HepG2 (cell line): ENCODE measurements around the gene NYNRIN. TPM values are rescaled to one million over a fixed set of nuclear protein-coding genes. Genes with fewer than 3 reads are reported as not detected.

ENCODE experiments used
- ATAC-seq: fragments of 200-7000 bp; cut with Tn5 transposase; 3 replicates; pipeline ENCODE4 v1.9.1; 2020; ENCODE audit warnings: mild to moderate bottlenecking, moderate library complexity
- BruUV-seq: library from RNA; stranded (reverse); fragments of 400-500 nt; replicated peaks from 2 replicates; lab custom pipeline; 2021; lab: Mats Ljungman, UMichigan
- CTCF ChIA-PET: fragments of 300-600 bp; formaldehyde crosslinking; extraction: SDS; loops from one replicate; lab custom pipeline; 2021; ENCODE audit warnings: low total read pairs, inconsistent platforms, low intra/inter-chr PET ratio; lab: Yijun Ruan, JAX
- POLR2A ChIA-PET: fragments of 350-600 bp; sonication (Branson Sonifier 250); formaldehyde crosslinking; loops from one replicate; lab custom pipeline; 2020; ENCODE audit warnings: antibody characterized with exemption, inconsistent platforms; lab: Yijun Ruan, JAX
- DNase-seq: peaks from one replicate; pipeline ENCODE4 v3.0.0-alpha.2; 2015; ENCODE audit warnings: low spot score
- FAIRE-seq: peaks from 3 replicates; lab custom pipeline; 2011; peaks lifted over from hg19 to GRCh38; lab: Jason Lieb, UNC
- H2AFZ ChIP-seq: one replicate; pipeline ENCODE4 v1.6.1; 2011; ENCODE audit warnings: low read length, inconsistent platforms
- H3K27ac ChIP-seq: fragments of 300-600 bp; 3 replicates; pipeline ENCODE4 v1.8.0; 2011; ENCODE audit warnings: mixed run types, mild to moderate bottlenecking, mixed read lengths, low read length, inconsistent platforms; ENCODE audit not compliant: insufficient read depth; ENCODE audit errors: extremely low read length
- H3K27me3 ChIP-seq, 2 experiments: fragments of 200-600 bp in 1 of 2; 2 replicates in 1 of 2; 3 replicates in 1 of 2; pipeline versions ENCODE4 v1.6.0 to v1.8.0; 2011; ENCODE audit warnings: low read length in 2 of 2, mild to moderate bottlenecking in 2 of 2, moderate library complexity in 2 of 2, inconsistent platforms in 1 of 2; ENCODE audit not compliant: insufficient read depth in 2 of 2, control insufficient read depth in 1 of 2
- H3K36me3 ChIP-seq, 2 experiments: fragments of 200-600 bp in 1 of 2; replicated peaks in 1 of 2; 2 replicates in 1 of 2; 3 replicates in 1 of 2; pipeline versions ENCODE4 v1.5.1 to v1.8.0; 2011; ENCODE audit warnings: low read length in 2 of 2, inconsistent platforms in 1 of 2; ENCODE audit not compliant: insufficient read depth in 2 of 2, control insufficient read depth in 1 of 2
- H3K4me1 ChIP-seq: 2 replicates; pipeline ENCODE4 v1.5.1; 2012; ENCODE audit warnings: low read length, inconsistent platforms; ENCODE audit not compliant: insufficient read depth
- H3K4me2 ChIP-seq: 2 replicates; pipeline ENCODE4 v1.6.0; 2011; ENCODE audit warnings: low read depth, low read length, inconsistent platforms
- H3K4me3 ChIP-seq, 3 experiments: fragments of 200-600 bp in 1 of 3; sonication (generic), shearing (Covaris generic) in 1 of 3; replicated peaks in 1 of 3; 2 replicates each; pipeline ENCODE4 v1.5.1; 2011 to 2016; ENCODE audit warnings: low read length in 3 of 3, inconsistent platforms in 2 of 3, low read depth in 2 of 3, mild to moderate bottlenecking in 2 of 3, control low read depth in 1 of 3, mixed read lengths in 1 of 3; ENCODE audit not compliant: insufficient read depth in 1 of 3
- H3K79me2 ChIP-seq: one replicate; pipeline ENCODE4 v1.6.1; 2011; ENCODE audit warnings: low read length, inconsistent platforms; ENCODE audit not compliant: insufficient read depth
- H3K9ac ChIP-seq: 2 replicates; pipeline ENCODE4 v1.6.0; 2011; ENCODE audit warnings: mild to moderate bottlenecking, low read depth, low read length, inconsistent platforms; ENCODE audit not compliant: insufficient read depth
- H3K9me3 ChIP-seq: 2 replicates; pipeline ENCODE4 v1.5.1; 2012; ENCODE audit warnings: mild to moderate bottlenecking, low read length
- H4K20me1 ChIP-seq: 2 replicates; pipeline ENCODE4 v1.6.0; 2011; ENCODE audit warnings: inconsistent platforms, mild to moderate bottlenecking, low read length, moderate library complexity; ENCODE audit not compliant: insufficient read depth
- BCL6 ChIP-seq: IDR thresholded peaks from 2 replicates; pipeline ENCODE4 v1.6.1; 2016; ENCODE audit warnings: missing genetic modification reagents, missing compliant biosample characterization
- ELF3 ChIP-seq: IDR thresholded peaks from 2 replicates; pipeline ENCODE4 v1.6.1; 2016; ENCODE audit warnings: missing genetic modification reagents, missing compliant biosample characterization
- GPN1 ChIP-seq: sonication (generic); formaldehyde crosslinking; IDR thresholded peaks from 2 replicates; pipeline ENCODE4 v1.5.1; 2020; ENCODE audit warnings: missing genetic modification reagents, borderline replicate concordance
- KLF12 ChIP-seq: sonication (generic); formaldehyde crosslinking; IDR thresholded peaks from 2 replicates; pipeline ENCODE4 v1.4.0; 2020; ENCODE audit warnings: missing genetic modification reagents, borderline replicate concordance
- MIER3 ChIP-seq: IDR thresholded peaks from 2 replicates; pipeline ENCODE4 v1.6.1; 2016; ENCODE audit warnings: missing compliant biosample characterization, borderline replicate concordance
- MXI1 ChIP-seq: IDR thresholded peaks from 3 replicates; pipeline ENCODE4 v1.6.1; 2012; ENCODE audit warnings: low read depth, low read length, inconsistent platforms, borderline replicate concordance
- NFKB2 ChIP-seq: sonication (generic); formaldehyde crosslinking; IDR thresholded peaks from 2 replicates; pipeline ENCODE4 v1.4.0; 2020; ENCODE audit warnings: missing genetic modification reagents, borderline replicate concordance
- NFRKB ChIP-seq: fragments of 450-650 bp; IDR thresholded peaks from 2 replicates; pipeline ENCODE4 v1.6.1; 2017
- NONO ChIP-seq, 2 experiments: fragments of 450-650 bp in 1 of 2; sonication (generic) in 1 of 2; formaldehyde crosslinking in 1 of 2; IDR thresholded peaks in 1 of 2; conservative IDR thresholded peaks in 1 of 2; 2 replicates each; pipeline versions ENCODE4 v1.6.1 to v1.8.0; 2017 to 2022; ENCODE audit warnings: mild to moderate bottlenecking in 1 of 2, missing genetic modification reagents in 1 of 2, moderate library complexity in 1 of 2
- POLR2G ChIP-seq: fragments of 200-400 bp; formaldehyde crosslinking; IDR thresholded peaks from 2 replicates; pipeline ENCODE4 v1.6.1; 2018; ENCODE audit warnings: mild to moderate bottlenecking, low read depth, low read length, moderate library complexity
- TEAD3 ChIP-seq: optimal IDR thresholded peaks from 2 replicates; pipeline ENCODE3; 2016; ENCODE audit warnings: borderline replicate concordance
- ZFP36L1 ChIP-seq: sonication (generic); formaldehyde crosslinking; IDR thresholded peaks from 2 replicates; pipeline ENCODE4 v1.8.0; 2022; ENCODE audit warnings: mild to moderate bottlenecking, missing genetic modification reagents, moderate library complexity
- ZKSCAN5 ChIP-seq: sonication (generic); formaldehyde crosslinking; IDR thresholded peaks from 2 replicates; pipeline ENCODE4 v1.5.1; 2020; ENCODE audit warnings: mild to moderate bottlenecking, missing genetic modification reagents
- ZNF10 ChIP-seq: sonication (generic); formaldehyde crosslinking; IDR thresholded peaks from 2 replicates; pipeline ENCODE4 v1.4.0; 2020; ENCODE audit warnings: mild to moderate bottlenecking, low read depth, missing genetic modification reagents, borderline replicate concordance
- ZNF101 ChIP-seq: sonication (generic); formaldehyde crosslinking; IDR thresholded peaks from 2 replicates; pipeline ENCODE4 v1.4.0; 2020; ENCODE audit warnings: mild to moderate bottlenecking, low read depth, missing genetic modification reagents, borderline replicate concordance
- ZNF136 ChIP-seq: sonication (generic); formaldehyde crosslinking; IDR thresholded peaks from 2 replicates; pipeline ENCODE4 v1.8.1; 2022; ENCODE audit warnings: low read depth, mild to moderate bottlenecking, moderate library complexity, missing genetic modification reagents
- ZNF782 ChIP-seq: sonication (generic); formaldehyde crosslinking; IDR thresholded peaks from 2 replicates; pipeline ENCODE4 v1.4.0; 2020; ENCODE audit warnings: missing genetic modification reagents, mild to moderate bottlenecking, borderline replicate concordance
- WGBS: methylation state at CpG from one replicate; pipeline ENCODE4 v1.1.6; 2017; ENCODE audit warnings: low lambda C conversion rate; 5-methylcytosine and 5-hydroxymethylcytosine counted together
- in situ Hi-C: cut with HindIII; loops from 2 replicates; pipeline ENCODE4 v1.10.0; 2017; ENCODE audit warnings: low pct_unique_long_range_greater_than_20kb; ENCODE audit not compliant: extremely low pct_ligation_motif_present
- intact Hi-C: fragments of 100-400 bp; cut with micrococcal nuclease; formaldehyde crosslinking; loops from one replicate; pipeline ENCODE4 v1.10.0; 2022; ENCODE audit not compliant: unreplicated experiment
- polyA plus RNA-seq, 8 experiments: library from polyadenylated mRNA; depleted of rRNA in 3 of 8; stranded (reverse) in 7 of 8; unstranded in 1 of 8; fragments of >200 nt; fragmentation: Illumina TruSeq in 4 of 8; extraction: Trizol in 4 of 8; gene quantifications; 2 replicates each; pipeline versions ENCODE4 v1.2.1 to v1.2.3, GENCODE V29; 2011 to 2016; ENCODE audit warnings: low read depth in 4 of 8, missing spikeins in 1 of 8, mixed read lengths in 1 of 8; ENCODE audit not compliant: insufficient read depth in 1 of 8
- total RNA-seq, 5 experiments: library from RNA; depleted of rRNA; stranded (reverse); fragments of >200 nt; fragmentation: Illumina TruSeq; extraction: Trizol; gene quantifications; 2 replicates each; pipeline ENCODE4 v1.2.3, GENCODE V29; 2016; ENCODE audit warnings: low read depth in 1 of 5
- TF ChIP-seq, protein P1 (sequence below): sonication (generic); formaldehyde crosslinking; IDR thresholded peaks from 2 replicates; pipeline ENCODE4 v1.5.1; 2020; ENCODE audit warnings: missing genetic modification reagents, mild to moderate bottlenecking, borderline replicate concordance
- TF ChIP-seq, protein P2 (sequence below): sonication (generic); formaldehyde crosslinking; IDR thresholded peaks from 2 replicates; pipeline ENCODE4 v1.8.0; 2022; ENCODE audit warnings: mild to moderate bottlenecking, missing genetic modification reagents, moderate library complexity

NYNRIN gene
- total and polyA plus RNA-seq, 2 of the 13 experiments (the other 11 are each of a cell fraction or from before 2014, with no cell fraction given): 0.63 to 1.1 TPM

DNA sequence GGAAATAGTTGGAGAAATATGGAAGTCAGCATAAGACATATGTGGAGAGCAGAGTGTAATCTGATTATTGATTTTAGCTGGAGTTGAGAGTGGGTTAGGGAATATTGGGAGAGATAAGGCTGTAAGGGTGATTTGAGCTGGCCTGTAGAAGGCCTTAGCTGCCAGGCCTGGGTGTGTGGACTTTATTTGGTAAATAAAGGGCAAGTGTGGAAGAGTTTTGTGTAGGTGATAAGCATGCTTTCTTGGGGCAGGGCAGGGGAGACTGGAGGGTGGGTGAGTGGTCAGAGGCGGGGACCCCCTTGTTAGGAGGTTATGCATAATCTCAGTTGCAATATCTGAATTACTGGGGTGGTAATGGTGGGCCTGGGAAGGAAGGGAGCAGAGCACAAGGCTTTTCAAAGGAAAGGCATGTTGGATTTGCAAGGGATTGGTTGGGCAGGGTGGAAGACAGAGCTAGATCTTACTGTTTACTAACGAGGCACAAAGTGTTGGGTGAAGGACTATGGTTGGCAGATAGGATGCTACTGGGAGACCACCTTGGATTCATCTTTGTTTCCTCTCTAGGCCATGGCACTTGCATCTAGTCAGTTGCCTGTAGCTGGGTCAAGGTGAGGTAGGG lies 36.5 kb downstream of the NYNRIN start:
- Histone ChIP-seq H3K4me2 (no peak overlapping the region), H2AFZ (no peak overlapping the region), H3K27me3 (no peaks in the 10 kb centered on the region; a peak in 1 of 5 replicates), H3K79me2 (peaks cover 5% of the 10 kb centered on the region), H3K9me3 (no peaks in the 10 kb centered on the region), H3K36me3 (peaks cover 51 to 65% of the 10 kb centered on the region in 2 experiments), H3K9ac (no peak overlapping the region), H3K4me1 (peaks cover 23% of the 10 kb centered on the region), H3K4me3 (no peak overlapping the region), H3K27ac (no peak overlapping the region), H4K20me1 (peaks cover 16% of the 10 kb centered on the region)
- ChIA-PET POLR2A (interaction anchor here (1.8 to 4.1 kb wide), 6 partner anchors 8 to 164 kb away, joined by 6 to 39 read pairs (median 16); partner anchors contain the start of genes CIDEB and RABGGTA), CTCF (interaction anchor here (2.0 to 11.8 kb wide), 3 partner anchors 71 to 103 kb away, joined by 5 to 295 read pairs (median 235); partner anchors contain the start of genes ADCY4 and NFATC4)
- no TSS peak for BruUV-seq
- intact Hi-C loops: loop anchor here (10.0 kb wide), 1 partner anchor 850 kb away; no protein-coding TSS in a partner anchor
- ATAC-seq (no peak), DNase-seq (no peak), FAIRE-seq (no peak)
- in situ Hi-C loops: loop anchor here (10.0 kb wide), 1 partner anchor 190 kb away; the partner anchor contains the start of gene TINF2
- WGBS: 94% methylated on average over 2 of the region's 2 CpGs
- TF ChIP-seq KLF12 (CRISPR knock-in tag): no peak
- TF ChIP-seq, protein P1, sequence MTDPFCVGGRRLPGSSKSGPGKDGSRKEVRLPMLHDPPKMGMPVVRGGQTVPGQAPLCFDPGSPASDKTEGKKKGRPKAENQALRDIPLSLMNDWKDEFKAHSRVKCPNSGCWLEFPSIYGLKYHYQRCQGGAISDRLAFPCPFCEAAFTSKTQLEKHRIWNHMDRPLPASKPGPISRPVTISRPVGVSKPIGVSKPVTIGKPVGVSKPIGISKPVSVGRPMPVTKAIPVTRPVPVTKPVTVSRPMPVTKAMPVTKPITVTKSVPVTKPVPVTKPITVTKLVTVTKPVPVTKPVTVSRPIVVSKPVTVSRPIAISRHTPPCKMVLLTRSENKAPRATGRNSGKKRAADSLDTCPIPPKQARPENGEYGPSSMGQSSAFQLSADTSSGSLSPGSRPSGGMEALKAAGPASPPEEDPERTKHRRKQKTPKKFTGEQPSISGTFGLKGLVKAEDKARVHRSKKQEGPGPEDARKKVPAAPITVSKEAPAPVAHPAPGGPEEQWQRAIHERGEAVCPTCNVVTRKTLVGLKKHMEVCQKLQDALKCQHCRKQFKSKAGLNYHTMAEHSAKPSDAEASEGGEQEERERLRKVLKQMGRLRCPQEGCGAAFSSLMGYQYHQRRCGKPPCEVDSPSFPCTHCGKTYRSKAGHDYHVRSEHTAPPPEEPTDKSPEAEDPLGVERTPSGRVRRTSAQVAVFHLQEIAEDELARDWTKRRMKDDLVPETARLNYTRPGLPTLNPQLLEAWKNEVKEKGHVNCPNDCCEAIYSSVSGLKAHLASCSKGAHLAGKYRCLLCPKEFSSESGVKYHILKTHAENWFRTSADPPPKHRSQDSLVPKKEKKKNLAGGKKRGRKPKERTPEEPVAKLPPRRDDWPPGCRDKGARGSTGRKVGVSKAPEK (CRISPR knock-in tag): no peak
- no peak for TF ChIP-seq BCL6
- TF ChIP-seq POLR2G: peak; percentile 48; the same call in 1 of the 2 replicates
- TF ChIP-seq, protein P2, sequence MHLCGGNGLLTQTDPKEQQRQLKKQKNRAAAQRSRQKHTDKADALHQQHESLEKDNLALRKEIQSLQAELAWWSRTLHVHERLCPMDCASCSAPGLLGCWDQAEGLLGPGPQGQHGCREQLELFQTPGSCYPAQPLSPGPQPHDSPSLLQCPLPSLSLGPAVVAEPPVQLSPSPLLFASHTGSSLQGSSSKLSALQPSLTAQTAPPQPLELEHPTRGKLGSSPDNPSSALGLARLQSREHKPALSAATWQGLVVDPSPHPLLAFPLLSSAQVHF (CRISPR knock-in tag): 0 out of 2 replicates have a peak, but pooled peaks have one; percentile 14
- TF ChIP-seq ZFP36L1: no peak
- no peak for TF ChIP-seq MXI1
- no peak for TF ChIP-seq ZNF782 (CRISPR knock-in tag)
- TF ChIP-seq GPN1 (CRISPR knock-in tag): no peak
- no peak for TF ChIP-seq NFKB2 (CRISPR knock-in tag)
- no peak for TF ChIP-seq ZNF136 (CRISPR knock-in tag)
- TF ChIP-seq MIER3 (CRISPR knock-in tag): no peak
- TF ChIP-seq ELF3 (CRISPR knock-in tag): no peak
- no peak for TF ChIP-seq ZNF10 (CRISPR knock-in tag)
- peak; percentile 57; the same call in 1 of the 2 replicates for TF ChIP-seq NONO (IDR thresholded peaks at IDR 0.05)
- no peak for TF ChIP-seq NONO (CRISPR knock-in tag; conservative IDR thresholded peaks at IDR 0.05)
- TF ChIP-seq ZKSCAN5: no peak
- TF ChIP-seq NFRKB: 0 out of 2 replicates have a peak, but pooled peaks have one; percentile 21
- TF ChIP-seq TEAD3: no peak
- no peak for TF ChIP-seq ZNF101 (CRISPR knock-in tag)
